Measurements from ENCODE around the gene KLHL18.

KLHL18 gene

DNA sequence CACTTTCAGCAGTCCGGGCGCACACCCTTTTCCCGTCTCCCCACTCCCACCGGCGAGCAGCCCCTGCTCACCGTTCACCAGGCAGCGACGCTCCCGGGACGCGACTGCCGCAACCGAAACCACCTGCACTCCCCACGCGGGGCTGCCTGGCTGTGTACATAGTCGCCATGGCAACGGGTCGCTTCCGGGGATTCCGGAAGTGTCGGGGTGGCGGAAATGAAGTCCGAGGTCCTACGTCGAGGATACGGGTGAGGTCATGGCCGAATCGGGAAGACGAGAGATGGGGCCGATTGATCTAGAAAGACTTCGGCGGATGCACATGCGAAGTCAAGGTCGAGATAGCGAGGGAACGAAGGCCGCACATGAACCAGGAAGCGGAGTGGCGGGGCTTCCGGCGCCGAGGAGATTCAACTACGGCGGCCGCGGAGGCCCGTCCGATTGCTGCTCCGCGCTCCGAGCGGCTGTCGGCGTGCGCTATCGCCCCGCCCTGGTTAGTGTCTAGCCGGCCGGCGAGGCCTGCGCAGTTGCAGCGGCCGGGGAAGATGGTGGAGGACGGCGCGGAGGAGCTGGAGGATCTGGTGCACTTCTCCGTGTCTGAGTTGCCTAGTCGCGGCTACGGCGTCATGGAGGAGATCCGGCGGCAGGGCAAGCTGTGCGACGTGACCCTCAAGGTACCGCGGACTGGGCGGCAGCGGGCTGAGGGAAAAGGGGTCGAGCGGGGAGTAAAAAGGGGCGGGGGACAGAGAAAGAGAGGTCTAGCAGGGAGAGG, at the start of gene KLHL18, which contains the start of gene KIF9:
TSS of gene KLHL18 (plus strand) at position 521 of the 769 bp plus-strand sequence. CDS start at position 543, 22 bp downstream.
TSS of gene KIF9 (minus strand) at position 376 of the 769 bp plus-strand sequence. CDS start 5,425 bp downstream, outside the sequence.
- peak; percentile 95 for DNase-seq (ENCODE audit: low read depth)
- TF ChIP-seq, protein P1, sequence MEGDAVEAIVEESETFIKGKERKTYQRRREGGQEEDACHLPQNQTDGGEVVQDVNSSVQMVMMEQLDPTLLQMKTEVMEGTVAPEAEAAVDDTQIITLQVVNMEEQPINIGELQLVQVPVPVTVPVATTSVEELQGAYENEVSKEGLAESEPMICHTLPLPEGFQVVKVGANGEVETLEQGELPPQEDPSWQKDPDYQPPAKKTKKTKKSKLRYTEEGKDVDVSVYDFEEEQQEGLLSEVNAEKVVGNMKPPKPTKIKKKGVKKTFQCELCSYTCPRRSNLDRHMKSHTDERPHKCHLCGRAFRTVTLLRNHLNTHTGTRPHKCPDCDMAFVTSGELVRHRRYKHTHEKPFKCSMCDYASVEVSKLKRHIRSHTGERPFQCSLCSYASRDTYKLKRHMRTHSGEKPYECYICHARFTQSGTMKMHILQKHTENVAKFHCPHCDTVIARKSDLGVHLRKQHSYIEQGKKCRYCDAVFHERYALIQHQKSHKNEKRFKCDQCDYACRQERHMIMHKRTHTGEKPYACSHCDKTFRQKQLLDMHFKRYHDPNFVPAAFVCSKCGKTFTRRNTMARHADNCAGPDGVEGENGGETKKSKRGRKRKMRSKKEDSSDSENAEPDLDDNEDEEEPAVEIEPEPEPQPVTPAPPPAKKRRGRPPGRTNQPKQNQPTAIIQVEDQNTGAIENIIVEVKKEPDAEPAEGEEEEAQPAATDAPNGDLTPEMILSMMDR (IDR thresholded peaks at IDR 0.05; ENCODE audit: insufficient read depth, low read depth, low read length, missing control alignments) = no peak
- H3K4me3 ChIP-seq (ENCODE audit: low read length) = peak within 1 kb of the TSS; percentile 79

DNA sequence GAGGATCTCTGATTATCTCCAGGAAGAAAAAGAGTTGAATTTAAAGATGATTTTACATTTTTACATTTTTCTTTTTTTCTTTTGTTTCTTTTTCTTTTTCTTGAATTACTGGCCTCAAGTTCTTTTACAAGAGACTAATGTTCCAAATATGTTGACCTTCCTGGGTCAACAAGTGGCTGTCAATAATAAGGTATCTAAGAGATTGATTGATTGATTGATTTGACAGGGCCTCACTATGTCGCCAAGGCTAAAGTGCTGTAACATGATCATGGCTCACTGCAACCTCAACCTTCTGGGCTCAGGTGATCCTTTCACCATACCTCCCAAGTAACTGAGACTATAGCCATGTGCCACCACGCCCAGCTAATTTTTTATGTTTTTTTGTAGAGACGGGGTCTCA, 44.7 kb upstream of the KLHL18 start:
- H3K4me3 ChIP-seq (ENCODE audit: low read length) = no peak overlapping the region
- TF ChIP-seq, protein P1 (IDR thresholded peaks at IDR 0.05; ENCODE audit: insufficient read depth, low read depth, low read length, missing control alignments) = no peak
- no peak for DNase-seq (ENCODE audit: low read depth)

DNA sequence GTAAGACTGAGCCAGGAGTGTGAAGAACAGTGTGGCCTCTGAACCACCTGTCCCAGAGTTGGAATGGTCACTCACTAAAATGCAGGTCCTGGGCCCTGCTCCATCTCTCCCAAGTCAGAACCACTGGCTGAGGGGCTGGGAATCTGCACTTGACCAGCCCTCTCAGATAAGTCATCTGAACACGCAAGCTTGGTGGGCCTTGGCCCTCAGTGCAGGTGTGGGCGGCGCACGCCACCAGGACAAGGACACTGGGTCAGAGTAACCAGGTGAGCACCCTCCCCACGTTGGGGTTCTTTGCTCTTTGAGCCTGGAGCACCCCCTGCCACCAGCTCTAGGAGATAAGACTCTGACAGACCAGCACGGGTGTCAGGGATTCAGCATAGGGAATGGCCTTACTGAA, 42.8 kb upstream of the KLHL18 start:
- TF ChIP-seq, protein P1 (IDR thresholded peaks at IDR 0.05; ENCODE audit: insufficient read depth, low read depth, low read length, missing control alignments) = no peak
- DNase-seq (ENCODE audit: low read depth) = no peak
- H3K4me3 ChIP-seq (ENCODE audit: low read length) = no peak overlapping the region

DNA sequence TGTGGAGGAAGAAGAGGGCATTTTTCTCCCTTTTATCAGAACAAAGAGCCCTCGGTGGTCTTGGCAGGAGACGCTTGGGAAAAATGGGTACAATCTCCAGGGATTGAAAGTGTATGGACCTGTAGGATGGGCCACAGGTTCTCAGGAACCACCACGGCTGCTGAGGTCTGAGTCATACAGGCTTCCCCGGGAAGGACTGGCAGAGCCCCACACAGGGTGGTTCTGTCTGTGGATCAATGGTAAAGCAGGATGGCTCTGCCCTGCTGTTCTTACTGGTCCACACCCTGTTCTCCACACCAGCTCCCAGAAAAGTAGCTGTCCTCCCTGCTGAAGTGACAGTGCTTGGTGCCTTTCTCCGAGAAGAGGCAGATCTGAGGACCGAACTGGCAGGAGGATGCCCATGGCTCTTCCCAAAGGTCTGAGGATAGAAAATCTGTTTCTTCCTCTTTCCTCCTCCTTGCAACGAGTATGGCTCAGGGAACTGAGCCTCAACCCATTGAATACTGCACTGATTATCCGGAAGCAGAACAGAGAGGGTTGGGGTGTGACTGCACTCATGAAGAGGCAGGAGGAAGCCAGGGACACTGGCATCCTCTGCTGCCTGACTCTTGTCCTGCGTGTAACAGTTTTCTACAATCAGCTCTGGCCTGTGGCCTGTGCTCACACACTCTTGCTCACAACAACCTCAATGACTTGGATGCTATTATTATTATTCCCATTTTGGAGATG, 39.2 kb upstream of the KLHL18 start:
- TF ChIP-seq, protein P1 (IDR thresholded peaks at IDR 0.05; ENCODE audit: insufficient read depth, low read depth, low read length, missing control alignments) = no peak
- DNase-seq (ENCODE audit: low read depth) = no peak
- H3K4me3 ChIP-seq (ENCODE audit: low read length) = no peak overlapping the region

DNA sequence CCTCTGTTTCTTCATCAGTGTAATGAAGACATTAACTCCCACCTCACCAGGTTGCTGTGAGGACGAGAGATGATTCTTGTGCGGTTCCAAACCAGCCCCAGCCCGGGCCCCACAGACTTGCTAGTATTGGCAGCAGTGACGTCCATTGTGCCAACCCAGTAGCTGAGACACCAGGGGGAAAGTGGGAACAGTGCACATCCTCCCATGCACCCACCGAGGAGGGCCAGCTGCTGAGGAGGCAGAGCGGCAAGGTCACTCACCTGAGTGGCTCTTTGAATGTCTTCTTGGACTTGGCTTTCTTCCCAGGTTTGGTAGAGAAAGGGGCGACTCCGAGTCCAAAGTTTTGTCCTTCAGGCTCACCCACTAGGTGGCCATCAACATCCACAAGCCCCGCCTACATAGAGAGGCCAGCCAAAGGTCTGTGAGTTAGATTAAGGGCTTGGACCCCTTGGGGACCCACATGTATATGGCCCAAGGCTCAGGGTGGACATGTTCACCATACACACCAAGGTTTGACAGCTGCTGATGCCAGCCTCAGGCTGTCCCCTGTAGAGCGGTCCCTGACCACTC, 38.1 kb upstream of the KLHL18 start:
- H3K4me3 ChIP-seq (ENCODE audit: low read length) = no peak overlapping the region
- DNase-seq (ENCODE audit: low read depth) = no peak
- TF ChIP-seq, protein P1 (IDR thresholded peaks at IDR 0.05; ENCODE audit: insufficient read depth, low read depth, low read length, missing control alignments) = no peak

DNA sequence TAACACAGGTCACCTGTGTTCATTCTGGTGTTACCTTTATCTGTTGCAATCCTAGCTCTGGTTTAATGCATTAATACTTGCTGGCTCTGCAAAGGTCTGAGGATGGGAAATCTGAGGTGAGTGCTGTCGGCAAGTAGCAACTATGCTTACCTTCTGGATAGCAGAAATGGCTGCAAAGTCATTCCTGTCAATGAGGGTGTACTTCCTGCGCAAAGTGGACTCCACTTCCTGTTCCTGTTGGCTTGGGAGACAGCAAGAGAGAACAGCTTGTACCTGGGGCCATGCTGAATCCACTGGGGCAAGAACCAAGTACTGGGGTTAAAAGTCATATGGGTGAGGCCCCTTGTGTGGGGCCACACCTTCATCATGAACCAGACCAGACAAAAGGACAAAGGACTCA, 37.5 kb upstream of the KLHL18 start:
- DNase-seq (ENCODE audit: low read depth) = no peak
- TF ChIP-seq, protein P1 (IDR thresholded peaks at IDR 0.05; ENCODE audit: insufficient read depth, low read depth, low read length, missing control alignments) = no peak
- H3K4me3 ChIP-seq (ENCODE audit: low read length) = no peak overlapping the region
